HG02610 (cell line): ENCODE data around the gene PPP2R1B.
"Not testable (repeated sequence)": the region's sequence is repeated elsewhere in the genome, so short reads cannot be mapped to it uniquely, and the experiment has no call there.

Source experiments
- ATAC-seq: cut with Tn5 transposase; IDR thresholded peaks from one replicate; pipeline ENCODE4 v1.9.1; 2021; ENCODE audit warnings: mild to moderate bottlenecking, moderate library complexity; ENCODE audit not compliant: unreplicated experiment

PPP2R1B gene

GRCh38 chr11:111729071-111729830 is 36.9 kb downstream of the PPP2R1B start:
- ATAC-seq, result no peak

- no peak for ATAC-seq
These were observed 38.8 kb downstream of the PPP2R1B start for GRCh38 chr11:111727431-111727830.

GRCh38 chr11:111726301-111726713 is 39.9 kb downstream of the PPP2R1B start:
- no peak for ATAC-seq

GRCh38 chr11:111725621-111726020 is 40.6 kb downstream of the PPP2R1B start:
- ATAC-seq, result no peak

GRCh38 chr11:111724615-111725129 is 41.5 kb downstream of the PPP2R1B start:
- ATAC-seq, result no peak

- ATAC-seq, result no peak
These were observed 42.6 kb downstream of the PPP2R1B start for GRCh38 chr11:111723595-111723994.

- no peak for ATAC-seq
These were observed 43.7 kb downstream of the PPP2R1B start for GRCh38 chr11:111722501-111722900.

- no peak for ATAC-seq
These were observed 45.2 kb downstream of the PPP2R1B start for GRCh38 chr11:111720801-111721494.

GRCh38 chr11:111719379-111719778 is 46.8 kb downstream of the PPP2R1B start:
- no peak for ATAC-seq

GRCh38 chr11:111718859-111719258 is 47.3 kb downstream of the PPP2R1B start:
- ATAC-seq, result no peak

GRCh38 chr11:111718436-111718835 is 47.8 kb downstream of the PPP2R1B start:
- ATAC-seq, result no peak

- not testable (repeated sequence) for ATAC-seq
These were observed 48.5 kb downstream of the PPP2R1B start for GRCh38 chr11:111717660-111718059.

- no peak for ATAC-seq
These were observed 50.9 kb downstream of the PPP2R1B start for GRCh38 chr11:111715142-111715816.

GRCh38 chr11:111714522-111714921 is 51.7 kb downstream of the PPP2R1B start:
- ATAC-seq, result no peak

- no peak for ATAC-seq
These were observed 58.5 kb downstream of the PPP2R1B start for GRCh38 chr11:111707691-111708067.

- no peak for ATAC-seq
These were observed 59.0 kb downstream of the PPP2R1B start for GRCh38 chr11:111707039-111707690.

GRCh38 chr11:111703576-111703975 is 62.6 kb downstream of the PPP2R1B start:
- ATAC-seq, result no peak

GRCh38 chr11:111702623-111703022 is 63.6 kb downstream of the PPP2R1B start:
- no peak for ATAC-seq

- ATAC-seq, result no peak
These were observed 66.0 kb downstream of the PPP2R1B start for GRCh38 chr11:111700162-111700561.

GRCh38 chr11:111699579-111700156 is 66.5 kb downstream of the PPP2R1B start:
- no peak for ATAC-seq
